Measurements from ENCODE around the gene CCL19. TPM values are rescaled to one million over a fixed set of nuclear protein-coding genes. Genes with fewer than 3 reads are reported as not detected.

Gene CCL19
- total and polyA plus RNA-seq, 3 experiments from 2014 or later = not detected

GRCh38 chr9:34689512-34689911 is 1.6 kb downstream of the CCL19 start:
- H3K36me3 Mint-ChIP-seq = no peaks in the 10 kb centered on the region
- no peaks in the 10 kb centered on the region for H3K9me3 Mint-ChIP-seq
- H3K9me3 ChIP-seq (ENCODE audit: low read length) = no peaks in the 10 kb centered on the region
- H3K27me3 Mint-ChIP-seq = peaks cover 0 to 16% of the 10 kb centered on the region in 2 donors
- no peaks in the 10 kb centered on the region for H3K27me3 ChIP-seq (ENCODE audit: insufficient read depth, low read length, poor library complexity, severe bottlenecking)
- CTCF ChIA-PET = interaction anchor here (5.0 kb wide), 1 partner anchor 13 kb away, joined by 14 read pairs; no protein-coding TSS in a partner anchor
- no peak overlapping the region for H3K4me3 Mint-ChIP-seq
- H3K27ac Mint-ChIP-seq = no peak overlapping the region
- H3K36me3 ChIP-seq (ENCODE audit: insufficient read depth, low read length) = no peaks in the 10 kb centered on the region
- no peaks in the 10 kb centered on the region for H3K4me1 ChIP-seq (ENCODE audit: insufficient read depth, low read length)
- H3K27ac ChIP-seq (ENCODE audit: low read depth, low read length) = no peak overlapping the region
- POLR2A ChIA-PET = no interaction called here
- no peak for DNase-seq
- no peak overlapping the region for H3K4me3 ChIP-seq (ENCODE audit: low read length)
- no peaks in the 10 kb centered on the region for H3K4me1 Mint-ChIP-seq

DNA sequence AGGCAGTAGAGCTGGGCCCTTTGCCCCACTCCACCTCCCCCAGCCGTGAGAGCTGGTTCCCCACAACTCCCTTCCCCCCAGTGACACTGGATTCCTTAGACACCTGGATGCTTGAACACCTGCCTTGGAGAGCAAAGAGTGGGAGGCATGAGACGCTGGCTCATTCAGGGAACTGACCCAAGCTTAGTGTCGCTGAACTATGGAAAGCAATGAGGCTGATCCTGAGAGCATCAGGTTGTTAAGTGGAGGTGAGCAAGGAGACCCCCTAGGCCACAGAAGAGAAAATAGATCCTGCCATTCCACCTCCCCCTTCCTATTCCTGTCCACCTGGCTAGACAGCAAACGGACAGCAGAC is 2.0 kb downstream of the CCL19 start:
- Histone ChIP-seq H3K27ac (ENCODE audit: low read depth, low read length) (no peak overlapping the region), H3K4me3 (ENCODE audit: low read length) (no peak overlapping the region), H3K27me3 (ENCODE audit: insufficient read depth, low read length, poor library complexity, severe bottlenecking) (no peaks in the 10 kb centered on the region), H3K4me1 (ENCODE audit: insufficient read depth, low read length) (no peaks in the 10 kb centered on the region), H3K9me3 (ENCODE audit: low read length) (no peaks in the 10 kb centered on the region), H3K36me3 (ENCODE audit: insufficient read depth, low read length) (no peaks in the 10 kb centered on the region)
- Mint-ChIP-seq H3K27ac (peak overlapping the region in 1 of 8 donors; percentile 47), H3K4me1 (no peaks in the 10 kb centered on the region), H3K9me3 (no peaks in the 10 kb centered on the region), H3K4me3 (no peak overlapping the region), H3K36me3 (no peaks in the 10 kb centered on the region), H3K27me3 (peaks cover 0 to 16% of the 10 kb centered on the region in 2 donors)
- ChIA-PET POLR2A (no interaction called here), CTCF (no interaction called here)
- no peak for DNase-seq

DNA sequence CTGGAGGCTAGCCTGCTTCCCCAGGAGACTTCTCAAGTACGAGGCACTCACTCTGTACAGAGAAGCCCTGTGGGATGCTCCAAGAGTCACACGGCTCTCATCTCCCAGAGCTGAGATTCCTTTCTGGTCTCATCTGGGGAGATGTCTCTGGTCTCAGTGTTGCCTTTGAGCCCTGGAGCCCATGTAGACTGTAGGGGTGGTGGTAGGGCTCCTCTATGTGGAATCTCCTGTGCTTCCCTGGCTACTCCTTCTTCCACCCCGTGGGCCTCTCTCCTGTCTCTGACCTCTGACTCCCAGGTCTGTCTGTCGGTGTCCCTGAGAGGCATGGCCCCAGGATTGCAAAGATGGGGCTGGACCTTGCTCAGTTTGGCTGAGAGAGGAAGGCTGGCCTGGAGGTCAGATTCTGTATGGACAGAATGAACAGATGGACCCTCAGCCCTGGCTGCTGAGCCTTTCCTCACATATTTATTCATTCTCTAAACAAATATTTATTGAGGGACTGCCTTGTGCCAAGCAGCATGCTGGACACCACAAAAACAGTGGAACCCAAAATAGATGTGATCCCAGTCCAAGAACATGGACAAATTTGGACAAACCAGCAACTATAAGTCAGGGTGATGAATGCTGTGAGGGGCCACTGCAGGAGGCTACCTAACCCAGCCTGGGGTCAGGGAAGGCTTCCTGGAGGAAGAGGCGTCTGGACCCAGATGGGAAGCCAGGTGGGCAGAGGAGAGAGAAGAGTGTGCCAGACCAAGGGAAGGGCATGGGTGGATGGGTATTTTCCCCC is 2.6 kb downstream of the CCL19 start:
- H3K27me3 Mint-ChIP-seq = peaks cover 0 to 16% of the 10 kb centered on the region in 2 donors
- no peak overlapping the region for H3K4me3 Mint-ChIP-seq
- no peaks in the 10 kb centered on the region for H3K9me3 Mint-ChIP-seq
- no peak for DNase-seq
- H3K4me3 ChIP-seq (ENCODE audit: low read length) = no peak overlapping the region
- H3K4me1 ChIP-seq (ENCODE audit: insufficient read depth, low read length) = no peaks in the 10 kb centered on the region
- H3K4me1 Mint-ChIP-seq = no peaks in the 10 kb centered on the region
- H3K27ac Mint-ChIP-seq = peak overlapping the region in 2 of 8 donors; percentile 8 to 25
- H3K36me3 ChIP-seq (ENCODE audit: insufficient read depth, low read length) = no peaks in the 10 kb centered on the region
- no peak overlapping the region for H3K27ac ChIP-seq (ENCODE audit: low read depth, low read length)
- no peaks in the 10 kb centered on the region for H3K9me3 ChIP-seq (ENCODE audit: low read length)
- CTCF ChIA-PET = interaction anchor here (1.9 kb wide), 1 partner anchor 14 kb away, joined by 4 read pairs; no protein-coding TSS in a partner anchor
- POLR2A ChIA-PET = no interaction called here
- H3K27me3 ChIP-seq (ENCODE audit: insufficient read depth, low read length, poor library complexity, severe bottlenecking) = no peaks in the 10 kb centered on the region
- H3K36me3 Mint-ChIP-seq = no peaks in the 10 kb centered on the region

DNA sequence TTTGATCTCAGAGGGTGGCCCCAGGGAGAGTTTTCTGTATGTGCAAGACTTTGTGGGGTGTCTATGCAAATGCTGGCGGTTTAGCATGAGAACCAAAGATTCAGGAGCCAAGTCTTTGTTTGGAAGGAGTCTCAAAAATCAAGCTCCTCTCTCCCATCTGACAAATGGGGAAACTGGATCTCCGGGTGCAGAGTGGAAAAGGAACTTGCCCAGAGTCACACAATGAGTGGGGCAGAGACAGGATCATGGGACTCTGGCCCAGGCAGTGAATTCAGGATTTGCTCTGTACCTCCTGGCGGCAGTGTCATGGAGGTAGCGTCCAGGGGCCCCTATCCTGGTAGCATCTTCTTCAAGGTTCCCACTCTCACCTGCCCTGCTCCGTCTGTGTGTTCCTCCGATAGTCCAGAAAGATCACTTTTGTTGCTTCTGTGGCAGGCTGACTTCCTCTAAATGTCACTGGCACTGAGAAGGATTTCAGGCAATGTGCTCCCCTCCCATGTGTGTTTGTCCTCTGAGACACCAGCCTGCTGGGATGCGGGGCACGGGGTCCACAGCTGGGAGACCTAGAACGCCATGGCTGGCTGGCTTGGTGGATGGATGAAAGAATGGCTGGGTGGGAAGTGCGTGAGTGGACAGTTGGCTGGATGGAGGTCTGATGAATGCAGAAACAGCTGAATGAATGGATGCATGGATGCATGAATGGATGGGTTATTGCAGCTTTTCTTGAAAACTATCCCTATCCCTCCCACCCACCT is 3.6 kb downstream of the CCL19 start:
- no peaks in the 10 kb centered on the region for H3K4me1 Mint-ChIP-seq
- no peak overlapping the region for H3K27ac ChIP-seq (ENCODE audit: low read depth, low read length)
- ChIA-PET POLR2A (no interaction called here), CTCF (interaction anchor here (1.4 to 1.9 kb wide), 2 partner anchors 13 to 15 kb away, joined by 3 to 4 read pairs; no protein-coding TSS in a partner anchor)
- H3K4me1 ChIP-seq (ENCODE audit: insufficient read depth, low read length) = no peaks in the 10 kb centered on the region
- no peak for DNase-seq
- H3K36me3 ChIP-seq (ENCODE audit: insufficient read depth, low read length) = no peaks in the 10 kb centered on the region
- no peak overlapping the region for H3K4me3 ChIP-seq (ENCODE audit: low read length)
- H3K4me3 Mint-ChIP-seq = no peak overlapping the region
- H3K36me3 Mint-ChIP-seq = no peaks in the 10 kb centered on the region
- H3K9me3 ChIP-seq (ENCODE audit: low read length) = no peaks in the 10 kb centered on the region
- H3K27me3 ChIP-seq (ENCODE audit: insufficient read depth, low read length, poor library complexity, severe bottlenecking) = no peaks in the 10 kb centered on the region
- peaks cover 0 to 16% of the 10 kb centered on the region in 2 donors for H3K27me3 Mint-ChIP-seq
- H3K9me3 Mint-ChIP-seq = no peaks in the 10 kb centered on the region
- H3K27ac Mint-ChIP-seq = peak overlapping the region in 1 of 8 donors; percentile 74

DNA sequence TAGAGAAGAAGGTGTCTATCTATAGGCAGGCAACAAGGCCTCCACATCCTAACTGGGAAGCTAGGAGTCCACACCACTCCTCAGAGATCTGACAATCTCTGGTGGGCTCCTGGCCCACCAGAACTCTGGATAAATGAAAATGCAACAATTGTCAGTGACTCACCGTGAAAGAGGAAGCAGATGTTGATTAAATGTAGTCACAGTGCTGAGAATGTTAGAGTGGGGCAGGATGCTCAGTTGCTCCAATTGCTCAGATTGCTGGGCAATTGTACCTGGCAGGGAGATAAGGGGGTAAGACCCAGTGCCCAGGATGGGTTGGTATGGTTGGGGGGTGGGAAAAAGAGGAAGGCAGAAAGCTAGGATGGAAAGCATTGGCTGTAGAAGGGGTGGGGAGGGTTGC is 4.3 kb downstream of the CCL19 start:
- no peaks in the 10 kb centered on the region for H3K27me3 ChIP-seq (ENCODE audit: insufficient read depth, low read length, poor library complexity, severe bottlenecking)
- Mint-ChIP-seq H3K4me3 (no peak overlapping the region), H3K9me3 (no peaks in the 10 kb centered on the region), H3K36me3 (peaks cover 0 to 2% (median 0%) of the 10 kb centered on the region in 3 donors), H3K4me1 (no peaks in the 10 kb centered on the region), H3K27me3 (peaks cover 2 to 16% of the 10 kb centered on the region in 2 donors), H3K27ac (peak overlapping the region in 1 of 8 donors; percentile 8)
- POLR2A ChIA-PET = no interaction called here
- H3K36me3 ChIP-seq (ENCODE audit: insufficient read depth, low read length) = no peaks in the 10 kb centered on the region
- no peaks in the 10 kb centered on the region for H3K4me1 ChIP-seq (ENCODE audit: insufficient read depth, low read length)
- CTCF ChIA-PET = interaction anchor here (1.4 to 1.9 kb wide), 3 partner anchors 14 to 52 kb away, joined by 3 to 4 read pairs (median 3); no protein-coding TSS in a partner anchor
- H3K27ac ChIP-seq (ENCODE audit: low read depth, low read length) = no peak overlapping the region
- DNase-seq = no peak
- H3K9me3 ChIP-seq (ENCODE audit: low read length) = no peaks in the 10 kb centered on the region
- H3K4me3 ChIP-seq (ENCODE audit: low read length) = no peak overlapping the region

DNA sequence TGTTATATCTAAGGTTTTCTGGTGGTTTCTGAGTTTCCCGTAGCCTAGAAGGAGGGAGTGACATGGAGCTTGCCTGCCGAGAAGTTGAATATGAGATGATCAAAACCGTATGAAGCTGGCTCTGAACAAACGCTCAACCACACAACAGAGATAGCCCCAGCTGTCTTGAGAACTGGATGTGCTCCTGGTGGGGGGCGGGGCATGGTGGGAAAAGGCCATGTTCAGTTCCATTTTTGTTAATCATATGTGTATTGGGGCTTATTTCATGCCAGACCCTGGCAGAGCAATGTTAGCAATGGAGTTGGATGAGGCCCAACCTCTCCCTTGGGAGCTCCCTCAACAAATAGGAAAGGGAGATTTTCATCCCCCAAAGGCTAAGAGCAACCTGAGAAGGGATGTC is 4.8 kb downstream of the CCL19 start:
- CTCF ChIA-PET = interaction anchor here (1.4 to 1.9 kb wide), 3 partner anchors 14 to 52 kb away, joined by 3 to 4 read pairs (median 3); no protein-coding TSS in a partner anchor
- DNase-seq = no peak
- no peaks in the 10 kb centered on the region for H3K9me3 Mint-ChIP-seq
- Histone ChIP-seq H3K27me3 (ENCODE audit: insufficient read depth, low read length, poor library complexity, severe bottlenecking) (no peaks in the 10 kb centered on the region), H3K27ac (ENCODE audit: low read depth, low read length) (no peak overlapping the region), H3K4me1 (ENCODE audit: insufficient read depth, low read length) (no peaks in the 10 kb centered on the region), H3K9me3 (ENCODE audit: low read length) (no peaks in the 10 kb centered on the region), H3K4me3 (ENCODE audit: low read length) (no peak overlapping the region), H3K36me3 (ENCODE audit: insufficient read depth, low read length) (no peaks in the 10 kb centered on the region)
- H3K4me3 Mint-ChIP-seq = no peak overlapping the region
- H3K36me3 Mint-ChIP-seq = peaks cover 0 to 2% (median 0%) of the 10 kb centered on the region in 3 donors
- no peaks in the 10 kb centered on the region for H3K4me1 Mint-ChIP-seq
- H3K27me3 Mint-ChIP-seq = peaks cover 2 to 16% of the 10 kb centered on the region in 2 donors
- H3K27ac Mint-ChIP-seq = no peak overlapping the region
- POLR2A ChIA-PET = no interaction called here

DNA sequence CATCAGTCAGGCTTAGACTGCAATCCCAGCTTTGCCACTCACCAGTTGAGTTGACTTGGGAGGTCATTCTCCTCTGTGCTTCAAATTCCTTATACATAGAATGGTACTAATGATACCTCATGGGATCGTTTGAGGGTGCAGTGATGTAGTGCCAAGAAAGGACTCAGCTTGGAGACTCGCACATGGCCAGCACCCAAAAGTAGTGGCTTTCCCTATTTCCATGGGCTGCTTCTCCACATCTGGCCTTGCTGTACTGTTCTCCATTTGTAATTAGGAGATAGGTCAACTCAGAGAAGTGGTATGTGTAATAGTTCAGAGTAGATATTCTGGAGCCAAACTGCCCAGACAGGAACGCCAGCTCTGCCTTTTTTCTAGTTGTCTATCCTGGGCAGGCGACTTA is 5.5 kb downstream of the CCL19 start:
- no peak overlapping the region for H3K4me3 Mint-ChIP-seq
- POLR2A ChIA-PET = no interaction called here
- Histone ChIP-seq H3K36me3 (ENCODE audit: insufficient read depth, low read length) (no peaks in the 10 kb centered on the region), H3K27me3 (ENCODE audit: insufficient read depth, low read length, poor library complexity, severe bottlenecking) (no peaks in the 10 kb centered on the region), H3K4me1 (ENCODE audit: insufficient read depth, low read length) (no peaks in the 10 kb centered on the region), H3K4me3 (ENCODE audit: low read length) (no peak overlapping the region), H3K27ac (ENCODE audit: low read depth, low read length) (no peak overlapping the region), H3K9me3 (ENCODE audit: low read length) (no peaks in the 10 kb centered on the region)
- H3K27ac Mint-ChIP-seq = no peak overlapping the region
- H3K36me3 Mint-ChIP-seq = peaks cover 0 to 2% (median 0%) of the 10 kb centered on the region in 3 donors
- no peaks in the 10 kb centered on the region for H3K9me3 Mint-ChIP-seq
- no peak for DNase-seq
- CTCF ChIA-PET = interaction anchor here (1.5 kb wide), 1 partner anchor 51 kb away, joined by 3 read pairs; no protein-coding TSS in a partner anchor
- H3K4me1 Mint-ChIP-seq = no peaks in the 10 kb centered on the region
- peaks cover 2 to 16% of the 10 kb centered on the region in 2 donors for H3K27me3 Mint-ChIP-seq

DNA sequence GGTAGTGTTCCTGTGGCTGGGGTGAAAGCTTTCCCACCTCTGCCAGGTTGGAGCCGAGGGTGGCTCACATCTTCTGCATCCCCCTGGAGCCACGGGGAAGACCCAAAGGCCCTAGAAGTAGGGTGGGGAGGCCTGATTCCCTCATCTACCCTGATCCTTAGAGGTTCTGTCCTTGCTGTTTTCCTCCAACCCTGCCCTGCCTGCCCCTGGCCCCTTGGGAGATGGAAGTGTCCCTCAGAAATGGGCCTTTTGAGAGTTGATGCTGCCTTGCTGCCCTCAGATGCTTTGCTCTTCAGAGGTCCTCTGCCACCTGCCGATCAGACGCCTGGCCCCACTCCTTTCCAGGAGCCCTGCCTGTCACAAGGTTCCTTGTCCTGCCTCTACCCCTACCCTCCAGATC is 6.3 kb downstream of the CCL19 start:
- Histone ChIP-seq H3K9me3 (ENCODE audit: low read length) (no peaks in the 10 kb centered on the region), H3K4me1 (ENCODE audit: insufficient read depth, low read length) (no peaks in the 10 kb centered on the region), H3K4me3 (ENCODE audit: low read length) (no peak overlapping the region), H3K27ac (ENCODE audit: low read depth, low read length) (no peak overlapping the region), H3K36me3 (ENCODE audit: insufficient read depth, low read length) (no peaks in the 10 kb centered on the region), H3K27me3 (ENCODE audit: insufficient read depth, low read length, poor library complexity, severe bottlenecking) (no peaks in the 10 kb centered on the region)
- H3K9me3 Mint-ChIP-seq = no peaks in the 10 kb centered on the region
- ChIA-PET POLR2A (no interaction called here), CTCF (no interaction called here)
- H3K27me3 Mint-ChIP-seq = peaks cover 2 to 16% of the 10 kb centered on the region in 2 donors
- H3K4me1 Mint-ChIP-seq = no peaks in the 10 kb centered on the region
- H3K36me3 Mint-ChIP-seq = peaks cover 0 to 2% (median 0%) of the 10 kb centered on the region in 3 donors
- peak overlapping the region in 1 of 8 donors; percentile 27 for H3K27ac Mint-ChIP-seq
- DNase-seq = no peak
- H3K4me3 Mint-ChIP-seq = no peak overlapping the region
